H1 (cell line): Measurements from ENCODE around the gene CREG2. TPM values are rescaled to one million over a fixed set of nuclear protein-coding genes. Genes with fewer than 3 reads are reported as not detected.
A peak's percentile ranks its signal among the peaks of the same experiment; 100 is the strongest.

Source experiments
- CTCF ChIA-PET: fragments of 300-600 bp; sonication (Branson Sonifier 250); formaldehyde crosslinking; loops from one replicate; lab custom pipeline; 2021; ENCODE audit not compliant: partially characterized antibody; lab: Charles Lee
- POLR2A ChIA-PET: fragments of 300-600 bp; sonication (Branson Sonifier 250); formaldehyde crosslinking; loops from one replicate; lab custom pipeline; 2021; ENCODE audit warnings: inconsistent platforms; ENCODE audit not compliant: partially characterized antibody; lab: Charles Lee
- DNase-seq, 2 experiments: peaks; one replicate each; pipeline versions ENCODE4 v3.0.0 to v3.0.0-alpha.2; 2010 to 2022; ENCODE audit warnings: low spot score in 2 of 2, low read depth in 1 of 2, mixed read lengths in 1 of 2
- FAIRE-seq: peaks from 2 replicates; lab custom pipeline; 2011; peaks lifted over from hg19 to GRCh38; lab: Jason Lieb, UNC
- H2AFZ ChIP-seq: 2 replicates; pipeline ENCODE4 v1.8.1; 2012; ENCODE audit warnings: low read length, inconsistent platforms
- H2AK5ac ChIP-seq: 2 replicates; pipeline ENCODE4 v1.6.1; 2013; ENCODE audit warnings: low read depth, low read length
- H2BK120ac ChIP-seq: replicated peaks from 2 replicates; pipeline ENCODE3; 2013; ENCODE audit warnings: low read depth, low read length, inconsistent platforms
- H2BK12ac ChIP-seq: 2 replicates; pipeline ENCODE4 v1.6.1; 2013; ENCODE audit warnings: low read depth, low read length
- H2BK15ac ChIP-seq: 2 replicates; pipeline ENCODE4 v1.6.1; 2013; ENCODE audit warnings: low read length
- H2BK20ac ChIP-seq: 2 replicates; pipeline ENCODE4 v1.6.1; 2013; ENCODE audit warnings: low read length
- H2BK5ac ChIP-seq: 2 replicates; pipeline ENCODE4 v1.6.1; 2013; ENCODE audit warnings: low read depth, low read length
- H3K14ac ChIP-seq: 2 replicates; pipeline ENCODE4 v1.6.1; 2013; ENCODE audit warnings: inconsistent platforms; ENCODE audit not compliant: insufficient read length
- H3K18ac ChIP-seq: 2 replicates; pipeline ENCODE4 v1.6.1; 2013; ENCODE audit warnings: low read length; ENCODE audit errors: extremely low read depth
- H3K23ac ChIP-seq: 2 replicates; pipeline ENCODE4 v1.6.1; 2013; ENCODE audit warnings: inconsistent platforms; ENCODE audit not compliant: insufficient read length
- H3K23me2 ChIP-seq: 2 replicates; pipeline ENCODE4 v1.6.1; 2013; ENCODE audit warnings: low read depth, low read length
- H3K27ac ChIP-seq: 2 replicates; pipeline ENCODE4 v1.6.1; 2011; ENCODE audit warnings: low read depth, low read length, inconsistent platforms
- H3K27me3 ChIP-seq, 4 experiments: replicated peaks in 1 of 4; 1 replicate in 1 of 4; 2 replicates in 3 of 4; pipeline versions ENCODE4 v1.6.1 to v1.8.1; 2011 to 2013; ENCODE audit warnings: low read length in 3 of 4, mild to moderate bottlenecking in 3 of 4, inconsistent platforms in 2 of 4, mixed read lengths in 2 of 4, moderate library complexity in 1 of 4; ENCODE audit not compliant: control insufficient read depth in 3 of 4, insufficient read depth in 3 of 4; ENCODE audit errors: extremely low read depth in 1 of 4
- H3K36me3 ChIP-seq, 4 experiments: 2 replicates each; pipeline versions ENCODE4 v1.6.1 to v1.8.1; 2011 to 2013; ENCODE audit warnings: mild to moderate bottlenecking in 4 of 4, low read length in 3 of 4, moderate library complexity in 2 of 4, control low read depth in 1 of 4, inconsistent platforms in 1 of 4; ENCODE audit not compliant: insufficient read depth in 4 of 4, control insufficient read depth in 2 of 4
- H3K4ac ChIP-seq: replicated peaks from 2 replicates; pipeline ENCODE3; 2013; ENCODE audit warnings: low read length, low read depth, mixed read lengths, inconsistent platforms; ENCODE audit not compliant: insufficient read length
- H3K4me1 ChIP-seq, 4 experiments: replicated peaks in 1 of 4; 1 replicate in 1 of 4; 2 replicates in 3 of 4; pipeline versions ENCODE4 v1.6.1 to v1.8.1; 2011 to 2013; ENCODE audit warnings: low read length in 3 of 4, inconsistent platforms in 2 of 4, mixed read lengths in 1 of 4; ENCODE audit not compliant: insufficient read depth in 4 of 4, control insufficient read depth in 3 of 4
- H3K4me2 ChIP-seq, 2 experiments: 2 replicates each; pipeline versions ENCODE4 v1.6.1 to v1.8.1; 2011 to 2013; ENCODE audit warnings: low read depth in 2 of 2, low read length in 2 of 2, control low read depth in 1 of 2, inconsistent platforms in 1 of 2, mild to moderate bottlenecking in 1 of 2; ENCODE audit not compliant: insufficient read depth in 1 of 2
- H3K4me3 ChIP-seq, 4 experiments: fragments of 200-600, 300-600 bp in 1 of 4; sonication (generic), shearing (Covaris generic), sonication (Bioruptor Twin) in 1 of 4; 2 replicates each; pipeline versions ENCODE4 v1.5.1 to v1.8.1; 2011 to 2016; ENCODE audit warnings: low read length in 4 of 4, low read depth in 3 of 4, control low read depth in 2 of 4, inconsistent platforms in 2 of 4, mild to moderate bottlenecking in 2 of 4, mixed read lengths in 1 of 4, moderate library complexity in 1 of 4; ENCODE audit not compliant: insufficient read depth in 2 of 4; ENCODE audit errors: extremely low read depth in 1 of 4
- H3K56ac ChIP-seq: replicated peaks from 2 replicates; pipeline ENCODE3; 2013; ENCODE audit warnings: low read depth, mild to moderate bottlenecking, mixed read lengths, low read length, inconsistent platforms; ENCODE audit not compliant: insufficient read length
- H3K79me1 ChIP-seq: 2 replicates; pipeline ENCODE4 v1.6.1; 2013; ENCODE audit warnings: low read depth, low read length, control low read depth
- H3K79me2 ChIP-seq, 2 experiments: 2 replicates each; pipeline versions ENCODE4 v1.6.1 to v1.8.1; 2012 to 2013; ENCODE audit warnings: low read length in 2 of 2, mild to moderate bottlenecking in 2 of 2, inconsistent platforms in 1 of 2; ENCODE audit not compliant: insufficient read depth in 2 of 2, control insufficient read depth in 1 of 2
- H3K9ac ChIP-seq, 4 experiments: replicated peaks in 1 of 4; 1 replicate in 1 of 4; 2 replicates in 3 of 4; pipeline versions ENCODE4 v1.6.1 to v1.8.1; 2011 to 2013; ENCODE audit warnings: low read depth in 3 of 4, low read length in 3 of 4, control low read depth in 2 of 4, mild to moderate bottlenecking in 2 of 4, moderate library complexity in 2 of 4, inconsistent platforms in 1 of 4; ENCODE audit errors: extremely low read depth in 1 of 4
- H3K9me3 ChIP-seq, 2 experiments: 2 replicates each; pipeline versions ENCODE4 v1.6.1 to v1.8.1; 2012 to 2013; ENCODE audit warnings: mild to moderate bottlenecking in 2 of 2, moderate library complexity in 2 of 2, control low read depth in 1 of 2, inconsistent platforms in 1 of 2, low read depth in 1 of 2, low read length in 1 of 2, mixed read lengths in 1 of 2; ENCODE audit not compliant: insufficient read depth in 2 of 2
- H4K20me1 ChIP-seq, 2 experiments: replicated peaks in 1 of 2; 2 replicates each; pipeline versions ENCODE3 to v1.8.1; 2011 to 2013; ENCODE audit warnings: inconsistent platforms in 2 of 2, low read length in 2 of 2, mild to moderate bottlenecking in 1 of 2; ENCODE audit not compliant: insufficient read depth in 2 of 2, control insufficient read depth in 1 of 2
- H4K5ac ChIP-seq: 2 replicates; pipeline ENCODE4 v1.6.1; 2013; ENCODE audit warnings: low read length, low read depth, mixed read lengths, inconsistent platforms; ENCODE audit not compliant: insufficient read length
- H4K8ac ChIP-seq: 2 replicates; pipeline ENCODE4 v1.8.0; 2013; ENCODE audit warnings: mild to moderate bottlenecking, moderate library complexity, low read length, inconsistent platforms; ENCODE audit not compliant: insufficient read depth; ENCODE audit errors: extremely low read depth
- H4K91ac ChIP-seq: replicated peaks from 2 replicates; pipeline ENCODE3; 2013; ENCODE audit warnings: low read length, mixed read lengths, inconsistent platforms; ENCODE audit not compliant: insufficient read length
- ASH2L ChIP-seq: fragments of 200-600, 300-600 bp; sonication (generic); IDR thresholded peaks from one replicate; pipeline ENCODE4 v1.7.1; 2017; ENCODE audit warnings: low read length
- CEBPB ChIP-seq: IDR thresholded peaks from 2 replicates; pipeline ENCODE4 v1.6.1; 2012; ENCODE audit warnings: low read depth, low read length
- EGR1 ChIP-seq: IDR thresholded peaks from 2 replicates; pipeline ENCODE4 v1.6.1; 2011; ENCODE audit warnings: low read depth, low read length, borderline replicate concordance
- JUND ChIP-seq: IDR thresholded peaks from 2 replicates; pipeline ENCODE4 v1.6.1; 2011; ENCODE audit warnings: mild to moderate bottlenecking, improper control_type of control experiment, low read length
- KDM1A ChIP-seq: fragments of 200-600, 300-600 bp; sonication (generic); IDR thresholded peaks from 2 replicates; pipeline ENCODE4 v1.7.1; 2016; ENCODE audit warnings: mild to moderate bottlenecking, low read length, borderline replicate concordance
- RBBP5 ChIP-seq: IDR thresholded peaks from 2 replicates; pipeline ENCODE4 v1.7.1; 2012; ENCODE audit warnings: low read depth, mild to moderate bottlenecking, inconsistent platforms, low read length, moderate library complexity, borderline replicate concordance
- SAP30 ChIP-seq: fragments of 300-600 bp; sonication (generic); IDR thresholded peaks from 2 replicates; pipeline ENCODE4 v1.7.1; 2012; ENCODE audit warnings: low read length, moderate library complexity, mild to moderate bottlenecking, inconsistent platforms; ENCODE audit not compliant: insufficient read depth, insufficient replicate concordance
- SP1 ChIP-seq: IDR thresholded peaks from 2 replicates; pipeline ENCODE4 v1.6.1; 2011; ENCODE audit warnings: low read depth, low read length
- WGBS, 2 experiments: shearing (Covaris generic) in 1 of 2; methylation state at CpG; one replicate each; pipeline versions ENCODE4 v1.1.6 to v1.1.7; 2013 to 2015; ENCODE audit warnings: low lambda C conversion rate in 2 of 2, mixed read lengths in 2 of 2, inconsistent platforms in 1 of 2, low coverage in 1 of 2, missing lambda C conversion rate in 1 of 2; ENCODE audit not compliant: insufficient replicate concordance in 2 of 2, insufficient coverage in 1 of 2, insufficient read length in 1 of 2; ENCODE audit errors: extremely low coverage in 1 of 2, missing lambda C conversion rate in 1 of 2; 5-methylcytosine and 5-hydroxymethylcytosine counted together
- polyA plus RNA-seq, 7 experiments: library from polyadenylated mRNA; depleted of rRNA in 3 of 7; stranded (reverse) in 5 of 7; unstranded in 2 of 7; fragments of >200 nt in 5 of 7; fragments of 200-250 nt in 2 of 7; gene quantifications; 1 replicate in 5 of 7; 2 replicates in 1 of 7; 4 replicates in 1 of 7; pipeline versions ENCODE4 v1.2.1 to v1.2.3, GENCODE V29; 2011 to 2013; ENCODE audit warnings: missing spikeins in 2 of 7, mixed read lengths in 2 of 7
- total RNA-seq: library from RNA; stranded (reverse); fragmentation: NEBNext Ultra II Directional; extraction: Animal tissue kit (Norgen Biotek cat#: 25700); gene quantifications from 2 replicates; pipeline ENCODE4 v1.2.1, GENCODE V29; 2021

CREG2 gene
- total and polyA plus RNA-seq, 2 of the 8 experiments (the other 6 are each of a cell fraction or from before 2014, with no cell fraction given), result 2.0 to 2.2 TPM

DNA sequence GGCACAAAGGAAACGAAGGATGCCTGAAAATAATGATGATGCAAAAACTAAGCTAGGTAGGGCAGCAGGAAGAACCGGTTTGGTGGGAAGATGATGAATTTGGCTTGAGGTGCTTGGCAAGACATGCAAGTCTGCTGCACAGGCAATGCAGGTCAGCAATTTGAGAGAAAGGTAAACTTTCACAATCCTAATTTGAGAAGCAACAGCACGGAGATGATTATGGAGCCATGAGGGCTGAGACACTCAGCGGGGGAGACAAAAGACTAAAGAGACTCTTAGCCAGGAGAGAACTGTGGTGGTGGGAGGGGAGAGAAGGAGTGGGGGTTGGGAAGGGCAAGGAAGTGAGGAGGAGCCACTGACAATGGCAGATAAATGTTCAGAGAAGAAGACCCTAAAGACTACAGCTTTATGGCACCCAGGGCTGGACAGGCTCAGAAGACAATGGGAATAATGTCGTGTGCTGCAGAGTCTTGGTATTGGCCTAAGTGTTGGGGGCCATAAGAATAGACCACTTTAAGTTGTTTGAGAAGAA, 59.4 kb downstream of the CREG2 start:
- Histone ChIP-seq H3K23me2 (no peaks in the 10 kb centered on the region), H3K4me1 (peaks cover 10 to 27% (median 17%) of the 10 kb centered on the region in 4 experiments; a peak in 6 of 7 replicates), H4K5ac (peak overlapping the region; percentile 27), H3K4ac (no peak overlapping the region), H3K9ac (no peak overlapping the region), H3K14ac (no peak overlapping the region), H2AK5ac (0 out of 2 replicates have a peak overlapping the region, but pooled peaks have one; percentile 7), H2BK12ac (peak overlapping the region; percentile 63), H2AFZ (peak overlapping the region; percentile 95; the same call in 1 of the 2 replicates), H2BK15ac (peak overlapping the region; percentile 66; the same call in 1 of the 2 replicates), H2BK120ac (no peak overlapping the region), H4K20me1 (no peaks in the 10 kb centered on the region), H3K79me1 (no peaks in the 10 kb centered on the region), H3K9me3 (peaks cover 0 to 9% of the 10 kb centered on the region in 2 experiments; a peak in 2 of 4 replicates), H3K4me3 (peak overlapping the region in 1 of 4 experiments; percentile 40; a peak in 2 of 8 replicates), H4K8ac (no peak overlapping the region), H2BK20ac (peak overlapping the region; percentile 97), H3K23ac (no peak overlapping the region), H3K27ac (no peak overlapping the region; the same call in 1 of the 2 replicates), H2BK5ac (peak overlapping the region; percentile 57), H3K36me3 (no peaks in the 10 kb centered on the region), H3K56ac (no peak overlapping the region), H3K18ac (peak overlapping the region; percentile 55), H3K4me2 (peak overlapping the region; percentile 52 to 64), H3K27me3 (no peaks in the 10 kb centered on the region), H4K91ac (peak overlapping the region; percentile 45), H3K79me2 (no peaks in the 10 kb centered on the region)
- peak; percentile 13 for FAIRE-seq
- WGBS, 2 experiments, result 58% methylated on average over 5 of the region's 5 CpGs; no CpG with 5 or more reads in 1 of the 2 experiments
- ChIA-PET POLR2A (interaction anchor here (1.0 to 1.4 kb wide), 3 partner anchors 9 to 19 kb away, joined by 3 to 5 read pairs (median 3); partner anchors contain the start of gene RNF149), CTCF (interaction anchor here (1.0 to 4.7 kb wide), 3 partner anchors 14 to 55 kb away, joined by 3 to 19 read pairs (median 5); no protein-coding TSS in a partner anchor)
- no peak for DNase-seq
- peak; percentile 100 for TF ChIP-seq ASH2L
- TF ChIP-seq SAP30, result no peak
- TF ChIP-seq SP1, result peak; percentile 89
- TF ChIP-seq EGR1, result no peak
- TF ChIP-seq JUND, result 0 out of 2 replicates have a peak, but pooled peaks have one; percentile 39
- peak; percentile 100 for TF ChIP-seq RBBP5
- TF ChIP-seq KDM1A, result no peak
- TF ChIP-seq CEBPB, result peak; percentile 12; the same call in 1 of the 2 replicates
